Astrocyte of the cerebellum (primary cell): ENCODE data around the gene ZNF581.

Experiments
- DNase-seq: peaks from one replicate; pipeline ENCODE4 v3.0.0-alpha.2; 2011; ENCODE audit warnings: low read depth
- H3K4me3 ChIP-seq: 2 replicates; pipeline ENCODE4 v1.5.1; 2011; ENCODE audit warnings: mild to moderate bottlenecking, low read depth, low read length, moderate library complexity
- in situ Hi-C: cut with HindIII; loops from 2 replicates; pipeline ENCODE4 v1.10.0; 2017; ENCODE audit warnings: low sequenced_read_pairs
- TF ChIP-seq, protein P1 (sequence below): IDR thresholded peaks from 2 replicates; pipeline ENCODE4 v1.5.1; 2012; ENCODE audit warnings: low read length, low read depth, moderate library complexity, mild to moderate bottlenecking; ENCODE audit errors: missing control alignments

ZNF581 gene

DNA sequence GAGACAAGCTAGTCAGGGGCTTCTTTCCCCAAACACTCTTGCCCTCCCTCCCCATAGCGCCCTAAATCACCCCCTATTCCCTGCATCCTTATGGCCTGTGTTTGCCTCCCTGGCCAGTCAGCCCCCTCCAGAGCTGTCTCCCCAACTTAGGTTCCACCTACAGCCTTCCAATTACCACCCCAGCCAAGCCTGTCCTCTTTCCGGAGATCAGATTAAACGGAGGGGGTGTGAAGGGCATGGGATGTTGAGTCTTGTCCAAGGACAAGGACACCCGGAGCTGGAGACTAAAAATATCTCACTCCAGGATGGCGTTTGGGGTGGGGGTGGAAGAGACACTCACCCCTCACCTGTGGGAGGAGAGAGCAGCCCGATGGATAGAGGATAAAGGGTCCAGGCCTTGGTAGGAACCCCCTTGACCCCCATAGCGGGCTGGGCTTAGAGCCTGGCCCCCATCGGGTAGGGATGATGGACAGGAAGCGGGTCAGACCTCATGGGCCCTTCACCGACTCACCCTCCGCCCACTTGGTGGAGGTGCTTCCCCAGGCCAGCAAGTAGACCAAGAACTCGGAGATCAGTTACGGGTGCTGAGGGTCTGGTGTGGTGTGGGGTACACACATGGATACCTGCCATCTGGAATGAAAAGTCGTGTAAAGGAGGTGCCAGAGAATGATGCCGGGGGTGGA is 32.0 kb upstream of the ZNF581 start:
- TF ChIP-seq, protein P1, sequence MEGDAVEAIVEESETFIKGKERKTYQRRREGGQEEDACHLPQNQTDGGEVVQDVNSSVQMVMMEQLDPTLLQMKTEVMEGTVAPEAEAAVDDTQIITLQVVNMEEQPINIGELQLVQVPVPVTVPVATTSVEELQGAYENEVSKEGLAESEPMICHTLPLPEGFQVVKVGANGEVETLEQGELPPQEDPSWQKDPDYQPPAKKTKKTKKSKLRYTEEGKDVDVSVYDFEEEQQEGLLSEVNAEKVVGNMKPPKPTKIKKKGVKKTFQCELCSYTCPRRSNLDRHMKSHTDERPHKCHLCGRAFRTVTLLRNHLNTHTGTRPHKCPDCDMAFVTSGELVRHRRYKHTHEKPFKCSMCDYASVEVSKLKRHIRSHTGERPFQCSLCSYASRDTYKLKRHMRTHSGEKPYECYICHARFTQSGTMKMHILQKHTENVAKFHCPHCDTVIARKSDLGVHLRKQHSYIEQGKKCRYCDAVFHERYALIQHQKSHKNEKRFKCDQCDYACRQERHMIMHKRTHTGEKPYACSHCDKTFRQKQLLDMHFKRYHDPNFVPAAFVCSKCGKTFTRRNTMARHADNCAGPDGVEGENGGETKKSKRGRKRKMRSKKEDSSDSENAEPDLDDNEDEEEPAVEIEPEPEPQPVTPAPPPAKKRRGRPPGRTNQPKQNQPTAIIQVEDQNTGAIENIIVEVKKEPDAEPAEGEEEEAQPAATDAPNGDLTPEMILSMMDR = no peak
- in situ Hi-C loops = loop anchor here (25.0 kb wide), 1 partner anchor 1149 kb away; the partner anchor contains the start of genes CDC42EP5 and LENG9
- no peak overlapping the region for H3K4me3 ChIP-seq
- no peak for DNase-seq

DNA sequence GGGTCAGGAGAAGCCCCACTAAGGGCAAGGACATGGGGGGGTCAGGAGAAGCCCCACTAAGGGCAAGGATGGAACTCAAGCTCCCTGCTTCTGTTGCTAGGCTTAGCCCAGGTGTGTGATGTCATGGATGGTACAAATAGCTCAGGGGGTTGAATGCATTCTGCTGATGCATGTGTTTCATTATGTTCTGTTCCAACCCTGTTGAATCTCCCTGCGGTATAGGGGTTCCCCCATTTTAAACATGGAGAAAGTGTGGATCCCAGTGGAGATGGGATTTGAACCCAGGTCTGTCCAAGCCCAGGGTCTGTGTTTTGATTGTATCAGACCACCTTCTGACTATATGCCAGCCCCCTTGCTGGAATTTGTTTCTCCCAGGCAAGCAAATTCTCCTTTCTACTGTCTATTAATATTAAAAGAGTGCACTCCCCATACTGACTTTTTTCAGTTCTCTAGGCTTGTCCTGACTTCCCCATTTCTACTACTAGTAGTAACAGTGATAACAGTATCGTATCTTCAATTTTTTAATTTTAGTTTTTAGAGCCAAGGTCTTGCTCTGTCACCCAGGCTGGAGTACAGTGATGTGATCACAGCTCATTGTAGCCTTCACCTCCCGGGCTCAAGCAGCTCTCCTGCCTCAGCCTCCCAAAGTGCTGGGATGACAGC is 31.3 kb upstream of the ZNF581 start:
- in situ Hi-C loops = loop anchor here (25.0 kb wide), 1 partner anchor 1150 kb away; the partner anchor contains the start of genes CDC42EP5 and LENG9
- no peak overlapping the region for H3K4me3 ChIP-seq
- no peak for DNase-seq
- TF ChIP-seq, protein P1 = no peak

- TF ChIP-seq, protein P1 = no peak
- no peak for DNase-seq
- in situ Hi-C loops = loop anchor here (25.0 kb wide), 1 partner anchor 1151 kb away; the partner anchor contains the start of genes CDC42EP5 and LENG9
- H3K4me3 ChIP-seq = no peak overlapping the region
Measured at GRCh38 chr19:55613396-55613795, 30.1 kb upstream of the ZNF581 start.

GRCh38 chr19:55613930-55614710 is 29.3 kb upstream of the ZNF581 start:
- in situ Hi-C loops = loop anchor here (25.0 kb wide), 1 partner anchor 1152 kb away; the partner anchor contains the start of genes CDC42EP5 and LENG9
- no peak for DNase-seq
- TF ChIP-seq, protein P1 = no peak
- no peak overlapping the region for H3K4me3 ChIP-seq

GRCh38 chr19:55614711-55615542 is 28.5 kb upstream of the ZNF581 start:
- no peak for DNase-seq
- TF ChIP-seq, protein P1 = no peak
- in situ Hi-C loops = loop anchor here (25.0 kb wide), 1 partner anchor 1153 kb away; the partner anchor contains the start of genes CDC42EP5 and LENG9
- H3K4me3 ChIP-seq = no peak overlapping the region
